Right lobe of liver (tissue), 4 donors: ENCODE results near the gene DONSON.

Experiments used
- CTCF ChIP-seq, 4 donors: fragments of 200-600 bp in 3 of 4; fragments of 450-650 bp in 1 of 4; IDR thresholded peaks; one replicate each; pipeline versions ENCODE4 v1.5.1 to v1.8.0; 2016 to 2022; ENCODE audit warnings: antibody characterized with exemption in 4 of 4, mild to moderate bottlenecking in 2 of 4
- POLR2A ChIP-seq: fragments of 450-650 bp; IDR thresholded peaks from one replicate; pipeline ENCODE4 v1.6.1; 2017; ENCODE audit warnings: antibody characterized with exemption, mild to moderate bottlenecking
- donor health status: DM: no; HTN: no; CAD: no.
- donor health status: DM: no; HTN: no; CAD: no.
- donor health status: DM: no; HTN: yes; CAD: no.

GRCh38 chr21:33550772-33551660 lies 37.5 kb downstream of the DONSON start:
- TF ChIP-seq CTCF (IDR thresholded peaks at IDR 0.05) (no peak), POLR2A (no peak)
